ENCODE measurements around the gene PHF24.

DNA sequence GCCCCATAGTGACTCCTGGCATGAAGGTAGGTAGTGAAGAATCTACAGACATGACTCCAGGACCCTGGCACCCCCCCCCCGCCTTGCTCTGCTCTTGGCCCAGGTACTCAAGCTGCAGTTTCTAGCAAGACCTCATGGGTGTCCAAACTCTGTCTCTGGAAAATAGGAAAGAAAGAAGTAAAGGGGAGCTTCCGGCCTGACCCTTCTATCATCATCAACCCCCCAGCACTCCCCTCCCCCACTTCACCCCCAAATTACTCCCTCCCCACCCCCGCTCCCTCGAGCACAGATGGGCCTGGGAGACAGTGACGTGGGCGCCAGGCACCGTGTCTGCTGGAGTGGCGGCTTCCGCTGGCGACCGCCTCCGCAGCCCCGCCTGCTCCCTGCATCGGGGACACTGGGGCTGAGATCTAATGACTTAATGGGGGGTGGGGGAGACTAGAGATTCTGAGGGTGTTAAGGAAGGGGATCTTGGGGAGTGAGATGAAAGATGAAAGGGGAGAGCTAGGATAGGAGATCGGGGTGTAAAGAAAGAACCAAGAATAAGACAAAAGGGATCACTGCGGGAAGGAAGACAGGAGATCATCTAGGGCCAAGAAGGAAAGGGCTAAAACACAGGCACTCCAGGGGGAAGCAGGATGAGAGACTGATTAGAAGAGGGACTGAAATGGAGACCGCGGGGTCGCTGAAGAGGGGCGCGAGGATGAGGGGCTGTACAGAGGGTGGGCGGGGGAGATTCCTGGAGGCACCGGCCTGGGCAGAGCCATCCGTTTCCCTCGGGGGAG, 30.3 kb downstream of the PHF24 start:
- TF ChIP-seq, protein P1, sequence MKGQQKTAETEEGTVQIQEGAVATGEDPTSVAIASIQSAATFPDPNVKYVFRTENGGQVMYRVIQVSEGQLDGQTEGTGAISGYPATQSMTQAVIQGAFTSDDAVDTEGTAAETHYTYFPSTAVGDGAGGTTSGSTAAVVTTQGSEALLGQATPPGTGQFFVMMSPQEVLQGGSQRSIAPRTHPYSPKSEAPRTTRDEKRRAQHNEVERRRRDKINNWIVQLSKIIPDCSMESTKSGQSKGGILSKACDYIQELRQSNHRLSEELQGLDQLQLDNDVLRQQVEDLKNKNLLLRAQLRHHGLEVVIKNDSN (IDR thresholded peaks at IDR 0.05; ENCODE audit: borderline replicate concordance, low read depth): no peak
- TF ChIP-seq JUND (IDR thresholded peaks at IDR 0.05): no peak
- TF ChIP-seq RAD21 (IDR thresholded peaks at IDR 0.05; ENCODE audit: low read length): no peak
- TF ChIP-seq, protein P2, sequence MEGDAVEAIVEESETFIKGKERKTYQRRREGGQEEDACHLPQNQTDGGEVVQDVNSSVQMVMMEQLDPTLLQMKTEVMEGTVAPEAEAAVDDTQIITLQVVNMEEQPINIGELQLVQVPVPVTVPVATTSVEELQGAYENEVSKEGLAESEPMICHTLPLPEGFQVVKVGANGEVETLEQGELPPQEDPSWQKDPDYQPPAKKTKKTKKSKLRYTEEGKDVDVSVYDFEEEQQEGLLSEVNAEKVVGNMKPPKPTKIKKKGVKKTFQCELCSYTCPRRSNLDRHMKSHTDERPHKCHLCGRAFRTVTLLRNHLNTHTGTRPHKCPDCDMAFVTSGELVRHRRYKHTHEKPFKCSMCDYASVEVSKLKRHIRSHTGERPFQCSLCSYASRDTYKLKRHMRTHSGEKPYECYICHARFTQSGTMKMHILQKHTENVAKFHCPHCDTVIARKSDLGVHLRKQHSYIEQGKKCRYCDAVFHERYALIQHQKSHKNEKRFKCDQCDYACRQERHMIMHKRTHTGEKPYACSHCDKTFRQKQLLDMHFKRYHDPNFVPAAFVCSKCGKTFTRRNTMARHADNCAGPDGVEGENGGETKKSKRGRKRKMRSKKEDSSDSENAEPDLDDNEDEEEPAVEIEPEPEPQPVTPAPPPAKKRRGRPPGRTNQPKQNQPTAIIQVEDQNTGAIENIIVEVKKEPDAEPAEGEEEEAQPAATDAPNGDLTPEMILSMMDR (IDR thresholded peaks at IDR 0.05): no peak
- TF ChIP-seq POLR2AphosphoS5 (IDR thresholded peaks at IDR 0.05; ENCODE audit: low read depth, low read length): no peak

Data from SK-N-SH (cell line).